Endodermal cell (in vitro differentiated cells): ENCODE data around the gene FCRLA. TPM values are rescaled to one million over a fixed set of nuclear protein-coding genes. Genes with fewer than 3 reads are reported as not detected.
"Not testable (repeated sequence)": the region's sequence is repeated elsewhere in the genome, so short reads cannot be mapped to it uniquely, and the experiment has no call there.

Experiments
- DNase-seq: peaks from one replicate; pipeline ENCODE4 v3.0.0-alpha.2; 2017
- H3K27ac ChIP-seq: 2 replicates; pipeline ENCODE4 v1.5.1; 2013; ENCODE audit warnings: mild to moderate bottlenecking, low read depth, low read length, moderate library complexity
- H3K27me3 ChIP-seq: 2 replicates; pipeline ENCODE4 v1.6.1; 2013; ENCODE audit warnings: mild to moderate bottlenecking, low read length, moderate library complexity; ENCODE audit not compliant: insufficient read depth, control insufficient read depth, poor library complexity, severe bottlenecking
- H3K36me3 ChIP-seq: 2 replicates; pipeline ENCODE4 v1.7.0; 2013; ENCODE audit warnings: mild to moderate bottlenecking, low read length, moderate library complexity; ENCODE audit not compliant: control insufficient read depth, insufficient read depth
- H3K4me1 ChIP-seq: one replicate; pipeline ENCODE4 v1.7.0; 2013; ENCODE audit warnings: low read length; ENCODE audit not compliant: control insufficient read depth, insufficient read depth
- H3K4me3 ChIP-seq: 2 replicates; pipeline ENCODE4 v1.5.1; 2013; ENCODE audit warnings: mild to moderate bottlenecking, low read length, moderate library complexity
- H3K9ac ChIP-seq: 2 replicates; pipeline ENCODE4 v1.6.1; 2013; ENCODE audit warnings: mild to moderate bottlenecking, low read length, moderate library complexity; ENCODE audit not compliant: poor library complexity, severe bottlenecking; ENCODE audit errors: extremely low read depth
- H3K9me3 ChIP-seq: 2 replicates; pipeline ENCODE4 v1.6.1; 2013; ENCODE audit warnings: mild to moderate bottlenecking, low read length, moderate library complexity; ENCODE audit not compliant: control insufficient read depth
- H3K27ac Mint-ChIP-seq: 2 replicates; pipeline ENCODE4 v1.8.0; 2020; ENCODE audit warnings: mixed read lengths
- H3K27me3 Mint-ChIP-seq: 2 replicates; pipeline ENCODE4 v1.8.0; 2021; ENCODE audit warnings: mild to moderate bottlenecking, mixed read lengths; ENCODE audit not compliant: insufficient read depth
- H3K36me3 Mint-ChIP-seq: 2 replicates; pipeline ENCODE4 v1.8.0; 2020; ENCODE audit warnings: low read depth, mixed read lengths
- H3K4me1 Mint-ChIP-seq: 2 replicates; pipeline ENCODE4 v1.8.0; 2020; ENCODE audit warnings: mixed read lengths
- H3K4me3 Mint-ChIP-seq: 2 replicates; pipeline ENCODE4 v1.8.0; 2020; ENCODE audit warnings: mild to moderate bottlenecking, moderate library complexity, mixed read lengths
- H3K9me3 Mint-ChIP-seq: 2 replicates; pipeline ENCODE4 v1.8.0; 2020; ENCODE audit warnings: mild to moderate bottlenecking, mixed read lengths
- CTCF ChIP-seq: fragments of 200-600 bp; sonication (generic); conservative IDR thresholded peaks from 2 replicates; pipeline ENCODE4 v1.5.0; 2021; ENCODE audit warnings: antibody characterized with exemption, mild to moderate bottlenecking
- WGBS, 2 experiments: methylation state at CpG; one replicate each; pipeline versions ENCODE4 v1.1.5 to v1.1.7; 2013; ENCODE audit warnings: missing lambda C conversion rate in 2 of 2, mixed read lengths in 1 of 2; ENCODE audit not compliant: insufficient coverage in 1 of 2, insufficient read length in 1 of 2; 5-methylcytosine and 5-hydroxymethylcytosine counted together
- total RNA-seq, 2 donors: library from RNA; stranded (reverse); fragmentation: NEBNext Ultra II Directional in 1 of 2; extraction: Animal tissue kit (Norgen Biotek cat#: 25700) in 1 of 2; gene quantifications; 2 replicates in 1 of 2; 3 replicates in 1 of 2; pipeline ENCODE4 v1.2.1, GENCODE V29; 2021

The FCRLA gene
- total RNA-seq, 2 donors from 2014 or later, result not detected

- H3K27me3 ChIP-seq, result no peaks in the 10 kb centered on the region
- Mint-ChIP-seq H3K27me3 (peaks cover 6% of the 10 kb centered on the region), H3K36me3 (no peaks in the 10 kb centered on the region), H3K9me3 (no peaks in the 10 kb centered on the region), H3K27ac (no peak overlapping the region), H3K4me1 (no peaks in the 10 kb centered on the region), H3K4me3 (no peak overlapping the region)
- DNase-seq, result no peak
- H3K27ac ChIP-seq, result no peak overlapping the region
- H3K36me3 ChIP-seq, result no peaks in the 10 kb centered on the region
- no peak for TF ChIP-seq CTCF
- WGBS, 2 experiments, result 92% methylated on average over 3 of the region's 3 CpGs; no CpG with 5 or more reads in 1 of the 2 experiments
- H3K9me3 ChIP-seq, result no peaks in the 10 kb centered on the region
- H3K4me3 ChIP-seq, result no peak overlapping the region
- H3K4me1 ChIP-seq, result no peaks in the 10 kb centered on the region
- no peak overlapping the region for H3K9ac ChIP-seq
Measured at GRCh38 chr1:161681879-161682278, 25.1 kb upstream of the FCRLA start.

GRCh38 chr1:161688946-161689345, 18.1 kb upstream of the FCRLA start:
- peaks cover 4% of the 10 kb centered on the region for H3K27me3 Mint-ChIP-seq
- no peak overlapping the region for H3K4me3 ChIP-seq
- WGBS, 2 experiments, result 57 to 94% methylated on average over 1 to 3 of the region's 3 CpGs
- no peaks in the 10 kb centered on the region for H3K9me3 ChIP-seq
- no peak overlapping the region for H3K27ac ChIP-seq
- DNase-seq, result no peak
- TF ChIP-seq CTCF, result no peak
- no peaks in the 10 kb centered on the region for H3K36me3 ChIP-seq
- H3K4me1 Mint-ChIP-seq, result no peaks in the 10 kb centered on the region
- no peak overlapping the region for H3K4me3 Mint-ChIP-seq
- H3K9me3 Mint-ChIP-seq, result no peaks in the 10 kb centered on the region
- no peaks in the 10 kb centered on the region for H3K36me3 Mint-ChIP-seq
- H3K27ac Mint-ChIP-seq, result no peak overlapping the region
- no peak overlapping the region for H3K9ac ChIP-seq
- H3K27me3 ChIP-seq, result peaks cover 6% of the 10 kb centered on the region
- no peaks in the 10 kb centered on the region for H3K4me1 ChIP-seq

GRCh38 chr1:161691846-161692245, 15.2 kb upstream of the FCRLA start:
- H3K4me1 Mint-ChIP-seq, result no peaks in the 10 kb centered on the region
- Histone ChIP-seq H3K9ac (no peak overlapping the region), H3K4me3 (no peak overlapping the region), H3K4me1 (no peaks in the 10 kb centered on the region), H3K27ac (no peak overlapping the region), H3K9me3 (no peaks in the 10 kb centered on the region), H3K36me3 (no peaks in the 10 kb centered on the region), H3K27me3 (peaks cover 6% of the 10 kb centered on the region)
- no peak for DNase-seq
- no peaks in the 10 kb centered on the region for H3K9me3 Mint-ChIP-seq
- peaks cover 30% of the 10 kb centered on the region for H3K27me3 Mint-ChIP-seq
- 84 to 100% methylated on average over 2 to 3 of the region's 3 CpGs for WGBS, 2 experiments
- H3K27ac Mint-ChIP-seq, result no peak overlapping the region
- H3K4me3 Mint-ChIP-seq, result no peak overlapping the region
- no peak for TF ChIP-seq CTCF
- H3K36me3 Mint-ChIP-seq, result no peaks in the 10 kb centered on the region

GRCh38 chr1:161693020-161693712, 13.9 kb upstream of the FCRLA start:
- not testable (repeated sequence) for H3K27ac Mint-ChIP-seq, H3K27me3 ChIP-seq, H3K36me3 ChIP-seq, H3K36me3 Mint-ChIP-seq, H3K4me3 ChIP-seq, H3K27ac ChIP-seq, H3K9me3 Mint-ChIP-seq, H3K9ac ChIP-seq, DNase-seq, H3K4me1 Mint-ChIP-seq, H3K9me3 ChIP-seq, H3K4me3 Mint-ChIP-seq, H3K4me1 ChIP-seq
- peaks cover 40% of the 10 kb centered on the region for H3K27me3 Mint-ChIP-seq
- 90 to 94% methylated on average over 12 to 14 of the region's 14 CpGs for WGBS, 2 experiments

GRCh38 chr1:161698302-161698701, 8.7 kb upstream of the FCRLA start:
- H3K36me3 Mint-ChIP-seq, result not testable (repeated sequence)

More at GRCh38 chr1:161698302-161698701, 8.7 kb upstream of the FCRLA start:
- 98% methylated on average over 2 of the region's 2 CpGs; no CpG with 5 or more reads in 1 of the 2 experiments for WGBS, 2 experiments
- H3K27ac Mint-ChIP-seq, H3K4me1 ChIP-seq, H3K9ac ChIP-seq, DNase-seq, H3K9me3 Mint-ChIP-seq, H3K4me3 ChIP-seq, H3K9me3 ChIP-seq, H3K27me3 ChIP-seq, H3K4me1 Mint-ChIP-seq, H3K36me3 ChIP-seq, H3K4me3 Mint-ChIP-seq, H3K27ac ChIP-seq: not testable (repeated sequence)
- peaks cover 43% of the 10 kb centered on the region for H3K27me3 Mint-ChIP-seq
